Gastroesophageal sphincter (tissue), 3 donors: ENCODE measurements around the gene GBX1.

ENCODE experiments used
- EP300 ChIP-seq: sonication (generic); formaldehyde crosslinking; IDR thresholded peaks from one replicate; pipeline ENCODE4 v1.6.1; 2017; ENCODE audit warnings: antibody characterized with exemption, mild to moderate bottlenecking
- TF ChIP-seq, protein P1 (sequence below), 4 experiments: fragments of 200-600 bp in 2 of 4; fragments of 450-650 bp in 2 of 4; sonication (generic) in 1 of 4; IDR thresholded peaks; one replicate each; pipeline ENCODE4 v1.5.1; 2017 to 2019; ENCODE audit warnings: antibody characterized with exemption in 4 of 4, mild to moderate bottlenecking in 2 of 4, moderate library complexity in 2 of 4

- TF ChIP-seq, protein P1, sequence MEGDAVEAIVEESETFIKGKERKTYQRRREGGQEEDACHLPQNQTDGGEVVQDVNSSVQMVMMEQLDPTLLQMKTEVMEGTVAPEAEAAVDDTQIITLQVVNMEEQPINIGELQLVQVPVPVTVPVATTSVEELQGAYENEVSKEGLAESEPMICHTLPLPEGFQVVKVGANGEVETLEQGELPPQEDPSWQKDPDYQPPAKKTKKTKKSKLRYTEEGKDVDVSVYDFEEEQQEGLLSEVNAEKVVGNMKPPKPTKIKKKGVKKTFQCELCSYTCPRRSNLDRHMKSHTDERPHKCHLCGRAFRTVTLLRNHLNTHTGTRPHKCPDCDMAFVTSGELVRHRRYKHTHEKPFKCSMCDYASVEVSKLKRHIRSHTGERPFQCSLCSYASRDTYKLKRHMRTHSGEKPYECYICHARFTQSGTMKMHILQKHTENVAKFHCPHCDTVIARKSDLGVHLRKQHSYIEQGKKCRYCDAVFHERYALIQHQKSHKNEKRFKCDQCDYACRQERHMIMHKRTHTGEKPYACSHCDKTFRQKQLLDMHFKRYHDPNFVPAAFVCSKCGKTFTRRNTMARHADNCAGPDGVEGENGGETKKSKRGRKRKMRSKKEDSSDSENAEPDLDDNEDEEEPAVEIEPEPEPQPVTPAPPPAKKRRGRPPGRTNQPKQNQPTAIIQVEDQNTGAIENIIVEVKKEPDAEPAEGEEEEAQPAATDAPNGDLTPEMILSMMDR (IDR thresholded peaks at IDR 0.05) = no peak
- no peak for TF ChIP-seq EP300
Observed at GRCh38 chr7:151114151-151115090, 53.1 kb downstream of the GBX1 start.
